ENCODE data around the gene TIMM22. TPM values are rescaled to one million over a fixed set of nuclear protein-coding genes. Genes with fewer than 3 reads are reported as not detected.

The TIMM22 gene
- total RNA-seq, 2 experiments from 2014 or later: 8.0 to 9.6 TPM

DNA sequence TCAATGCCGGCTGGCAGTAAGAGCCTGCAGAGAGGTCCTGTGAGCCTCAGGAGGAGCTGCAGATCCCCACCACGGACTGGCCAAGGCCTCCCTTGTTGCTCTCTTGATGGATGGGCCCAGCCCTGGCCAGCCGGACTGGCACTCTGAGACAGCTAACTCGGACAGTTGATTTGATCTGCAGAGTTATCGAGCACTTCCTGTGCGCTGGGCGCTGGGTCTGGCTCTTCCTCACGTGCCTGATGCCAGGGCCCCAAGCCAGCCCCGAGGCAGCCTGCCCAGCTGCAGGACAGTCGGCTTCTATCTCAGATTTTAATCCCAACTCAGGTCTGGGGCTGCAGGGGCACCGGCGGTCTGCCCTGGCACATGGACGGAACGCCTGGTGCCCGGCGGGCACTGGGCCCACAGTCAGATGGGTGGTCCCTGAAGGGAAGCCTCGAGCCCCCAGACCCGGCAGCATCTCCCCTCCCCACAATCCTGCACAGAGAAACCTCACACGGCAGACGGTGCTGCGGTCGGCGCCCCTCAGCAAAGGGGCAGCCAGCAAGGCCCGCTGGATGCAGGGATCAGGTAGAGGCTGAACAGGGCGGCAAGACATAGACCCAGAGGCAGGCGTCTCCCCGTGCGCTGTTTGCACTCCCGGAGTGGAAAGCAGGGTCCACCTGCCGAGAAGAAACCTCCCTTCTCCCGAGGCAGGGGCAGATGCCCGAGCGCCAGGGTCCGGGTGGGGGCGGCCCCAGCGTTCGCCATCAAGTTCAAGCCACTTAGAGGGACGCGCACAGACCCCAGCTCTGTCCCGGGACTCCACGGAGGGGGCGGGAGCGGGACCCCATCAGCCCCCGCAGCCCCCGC lies 34.0 kb downstream of the TIMM22 start:
- Mint-ChIP-seq H3K4me1 (ENCODE audit: low read depth) (no peaks in the 10 kb centered on the region), H3K36me3 (no peaks in the 10 kb centered on the region), H3K27me3 (no peaks in the 10 kb centered on the region), H3K9me3 (no peaks in the 10 kb centered on the region), H3K4me3 (no peak overlapping the region), H3K27ac (no peak overlapping the region)
- POLR2A ChIA-PET: no interaction called here
- CTCF ChIA-PET: interaction anchor here (2.0 kb wide), 1 partner anchor 26 kb away, joined by 9 read pairs; no protein-coding TSS in a partner anchor
- DNase-seq: no peak
- intact Hi-C loops (cut with micrococcal nuclease): no loop called here

DNA sequence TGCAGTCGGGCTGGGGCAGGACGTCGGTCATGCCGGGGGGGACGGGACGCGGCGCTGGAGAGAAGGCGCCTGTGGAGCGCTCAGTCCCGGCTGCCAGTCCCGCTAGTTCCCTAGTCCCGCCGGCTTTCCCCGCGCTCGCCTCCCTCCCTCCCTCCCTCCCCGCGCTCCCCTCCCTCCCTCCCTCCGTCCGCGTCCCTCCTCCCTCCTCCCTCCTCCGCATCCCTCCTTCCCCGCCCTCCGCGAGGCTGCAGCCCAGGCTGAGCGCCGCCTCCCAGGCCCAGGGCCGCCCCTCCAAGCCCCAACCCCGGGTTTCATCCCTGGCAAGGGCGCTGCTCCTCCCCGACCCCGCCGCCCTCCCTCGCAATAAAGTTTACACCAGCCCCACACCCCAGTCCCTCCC lies 34.8 kb downstream of the TIMM22 start:
- intact Hi-C loops (cut with micrococcal nuclease): no loop called here
- POLR2A ChIA-PET: no interaction called here
- Mint-ChIP-seq H3K9me3 (no peaks in the 10 kb centered on the region), H3K36me3 (no peaks in the 10 kb centered on the region), H3K27me3 (no peaks in the 10 kb centered on the region), H3K4me1 (ENCODE audit: low read depth) (no peaks in the 10 kb centered on the region), H3K4me3 (no peak overlapping the region), H3K27ac (no peak overlapping the region)
- CTCF ChIA-PET: no interaction called here
- DNase-seq: no peak

- Mint-ChIP-seq H3K36me3 (no peaks in the 10 kb centered on the region), H3K4me1 (ENCODE audit: low read depth) (no peaks in the 10 kb centered on the region), H3K4me3 (no peak overlapping the region), H3K27ac (no peak overlapping the region), H3K27me3 (no peaks in the 10 kb centered on the region), H3K9me3 (no peaks in the 10 kb centered on the region)
- intact Hi-C loops (cut with micrococcal nuclease): no loop called here
- CTCF ChIA-PET: no interaction called here
- POLR2A ChIA-PET: no interaction called here
- no peak for DNase-seq
These were observed 35.5 kb downstream of the TIMM22 start for GRCh38 chr17:1032391-1032790.

DNA sequence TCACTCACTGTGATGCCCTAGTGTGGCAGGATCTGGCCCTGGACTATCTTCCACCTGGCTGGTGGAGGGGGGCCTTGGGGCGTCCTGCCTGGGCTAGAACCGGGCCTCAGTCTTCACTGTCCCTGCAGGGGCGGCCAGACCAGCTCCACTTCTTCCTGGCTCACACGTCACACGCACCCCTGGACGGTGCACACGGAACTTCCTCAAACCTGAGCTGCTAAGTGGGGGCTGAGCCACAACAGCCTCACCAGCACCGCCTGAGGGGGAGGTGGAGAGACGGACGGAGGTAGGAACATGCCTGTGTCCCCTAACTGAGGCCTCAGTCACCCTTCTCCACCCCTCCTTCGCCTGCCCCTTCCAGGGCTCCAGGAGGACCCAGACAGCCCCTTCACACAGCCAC lies 36.6 kb downstream of the TIMM22 start:
- H3K27me3 Mint-ChIP-seq: no peaks in the 10 kb centered on the region
- no peaks in the 10 kb centered on the region for H3K36me3 Mint-ChIP-seq
- H3K4me1 Mint-ChIP-seq (ENCODE audit: low read depth): no peaks in the 10 kb centered on the region
- intact Hi-C loops (cut with micrococcal nuclease): no loop called here
- ChIA-PET POLR2A (no interaction called here), CTCF (interaction anchor here (0.7 kb wide), 1 partner anchor 234 kb away, joined by 6 read pairs; no protein-coding TSS in a partner anchor)
- H3K27ac Mint-ChIP-seq: no peak overlapping the region
- DNase-seq: no peak
- no peak overlapping the region for H3K4me3 Mint-ChIP-seq
- H3K9me3 Mint-ChIP-seq: no peaks in the 10 kb centered on the region

DNA sequence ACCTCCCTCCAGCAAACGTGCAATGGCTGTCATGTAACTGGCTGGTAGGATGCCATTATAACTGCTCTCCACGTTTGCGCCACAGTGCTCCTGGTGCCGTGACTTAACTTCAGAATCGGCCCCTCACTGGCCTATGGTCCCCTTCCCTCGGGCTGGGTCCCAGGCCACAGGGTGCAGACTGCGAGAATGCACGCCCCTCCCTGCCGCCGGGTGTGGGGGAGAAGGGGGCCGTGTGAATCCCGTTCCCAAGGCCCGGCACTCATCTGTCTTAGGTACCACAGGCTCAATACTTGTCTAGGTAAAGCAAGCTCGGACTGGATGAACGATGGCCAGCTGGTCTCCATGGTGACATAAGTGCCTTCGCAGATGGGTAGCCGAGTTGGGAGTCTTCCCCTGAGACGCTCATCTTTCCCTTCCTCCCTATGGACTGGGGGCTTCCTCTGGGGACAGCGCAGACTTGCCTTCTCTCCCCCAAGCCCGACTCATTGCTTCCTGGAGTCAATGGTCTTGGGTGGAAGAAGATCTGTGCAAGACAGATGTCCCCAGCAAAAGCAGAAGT lies 37.8 kb downstream of the TIMM22 start:
- Mint-ChIP-seq H3K4me1 (ENCODE audit: low read depth) (no peaks in the 10 kb centered on the region), H3K9me3 (no peaks in the 10 kb centered on the region), H3K36me3 (no peaks in the 10 kb centered on the region), H3K27me3 (no peaks in the 10 kb centered on the region), H3K4me3 (no peak overlapping the region), H3K27ac (no peak overlapping the region)
- ChIA-PET POLR2A (no interaction called here), CTCF (no interaction called here)
- no peak for DNase-seq
- intact Hi-C loops (cut with micrococcal nuclease): no loop called here

DNA sequence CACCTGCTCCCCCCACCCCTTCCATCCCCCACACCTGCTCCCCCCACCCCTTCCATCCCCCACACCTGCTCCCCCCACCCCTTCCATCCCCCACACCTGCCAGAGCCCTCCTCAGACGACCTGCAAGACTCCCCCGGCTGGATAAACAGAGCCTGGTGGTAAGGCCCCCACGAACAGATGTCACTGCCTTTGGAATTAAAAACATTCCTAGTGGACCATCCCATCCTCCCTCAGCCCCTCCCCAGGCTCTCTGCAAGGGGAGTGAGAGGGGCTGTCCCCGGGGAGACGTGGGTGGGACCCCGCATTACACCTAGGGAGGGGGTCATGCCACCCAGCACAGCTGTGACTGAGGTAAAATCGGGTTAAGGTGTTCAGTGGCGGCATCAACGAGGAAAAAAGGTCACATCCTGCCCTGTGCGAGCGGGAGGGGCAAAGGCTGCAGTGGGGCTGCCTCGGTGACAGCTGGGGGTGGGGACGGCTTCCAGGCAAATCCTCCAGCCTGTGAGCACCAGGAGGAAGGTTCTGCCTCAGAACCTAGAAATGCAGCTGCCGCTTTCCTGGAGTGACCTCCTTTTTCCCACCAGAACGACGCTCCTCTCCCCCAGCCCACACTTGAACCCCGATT lies 38.7 kb downstream of the TIMM22 start:
- Mint-ChIP-seq H3K27me3 (no peaks in the 10 kb centered on the region), H3K4me3 (no peak overlapping the region), H3K9me3 (no peaks in the 10 kb centered on the region), H3K27ac (no peak overlapping the region), H3K36me3 (no peaks in the 10 kb centered on the region), H3K4me1 (ENCODE audit: low read depth) (no peaks in the 10 kb centered on the region)
- no peak for DNase-seq
- POLR2A ChIA-PET: no interaction called here
- CTCF ChIA-PET: interaction anchor here (1.4 kb wide), 1 partner anchor 21 kb away, joined by 3 read pairs; no protein-coding TSS in a partner anchor
- intact Hi-C loops (cut with micrococcal nuclease): no loop called here

GRCh38 chr17:1036171-1036844 lies 39.4 kb downstream of the TIMM22 start:
- Mint-ChIP-seq H3K9me3 (no peaks in the 10 kb centered on the region), H3K27ac (no peak overlapping the region), H3K36me3 (no peaks in the 10 kb centered on the region), H3K4me1 (ENCODE audit: low read depth) (no peaks in the 10 kb centered on the region), H3K4me3 (no peak overlapping the region), H3K27me3 (no peaks in the 10 kb centered on the region)
- DNase-seq: no peak
- ChIA-PET POLR2A (no interaction called here), CTCF (interaction anchor here (1.4 kb wide), 1 partner anchor 20 kb away, joined by 3 read pairs; no protein-coding TSS in a partner anchor)
- intact Hi-C loops (cut with micrococcal nuclease): no loop called here

DNA sequence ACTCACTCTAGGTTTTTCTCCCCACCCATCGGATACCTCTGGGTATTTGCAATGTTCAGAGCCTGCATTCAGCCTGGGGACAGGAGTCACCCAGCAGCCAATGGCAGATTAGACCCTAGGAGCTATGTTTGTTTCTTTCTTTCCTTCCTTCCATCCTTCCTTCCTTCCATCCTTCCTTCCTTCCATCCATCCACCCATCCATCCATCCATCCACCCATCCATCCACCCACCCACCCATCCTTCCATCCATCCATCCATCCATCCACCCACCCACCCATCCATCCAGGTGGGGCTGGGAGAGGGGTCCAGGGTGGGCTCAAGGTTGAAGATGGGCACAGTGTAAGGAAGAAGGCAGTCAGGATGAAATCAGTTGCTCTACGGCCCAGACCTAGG lies 39.9 kb downstream of the TIMM22 start:
- Mint-ChIP-seq H3K4me1 (ENCODE audit: low read depth) (no peaks in the 10 kb centered on the region), H3K4me3 (no peak overlapping the region), H3K27ac (no peak overlapping the region), H3K9me3 (no peaks in the 10 kb centered on the region), H3K36me3 (peaks cover under 1% of the 10 kb centered on the region), H3K27me3 (no peaks in the 10 kb centered on the region)
- ChIA-PET CTCF (interaction anchor here (1.4 kb wide), 1 partner anchor 20 kb away, joined by 3 read pairs; no protein-coding TSS in a partner anchor), POLR2A (no interaction called here)
- intact Hi-C loops (cut with micrococcal nuclease): no loop called here
- DNase-seq: no peak

DNA sequence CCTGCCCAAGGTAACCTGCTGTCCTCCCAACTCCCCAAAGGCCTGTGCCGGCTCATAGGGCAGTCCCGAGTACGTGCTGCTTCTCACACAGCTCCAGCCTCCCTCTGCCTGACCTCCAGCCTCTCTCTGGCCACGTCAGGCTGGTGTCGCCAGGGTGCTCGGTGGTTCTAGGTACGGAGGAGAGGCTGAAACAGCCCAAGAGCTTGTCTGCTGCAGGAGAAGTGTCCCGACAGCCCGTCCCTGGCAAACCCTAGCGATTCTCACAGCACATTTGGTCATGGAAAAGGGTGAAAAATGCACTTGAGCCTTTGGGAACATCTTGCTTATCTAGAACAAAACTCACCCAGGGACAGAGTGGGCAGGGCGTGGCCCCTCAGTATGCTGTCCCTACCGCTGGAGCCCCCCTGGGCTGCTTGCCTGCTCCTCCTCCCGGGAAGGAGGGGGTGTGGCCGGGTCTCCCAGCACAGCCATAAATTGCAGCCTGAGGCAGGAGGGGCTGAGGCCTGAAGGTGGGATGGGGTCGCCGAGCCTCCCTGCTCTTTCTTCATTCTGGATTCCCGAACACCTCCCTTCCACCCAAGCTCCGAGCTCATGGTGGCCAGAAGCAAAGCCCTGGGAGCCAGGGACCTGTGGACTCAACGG lies 40.4 kb downstream of the TIMM22 start:
- Mint-ChIP-seq H3K27me3 (no peaks in the 10 kb centered on the region), H3K36me3 (peaks cover 6% of the 10 kb centered on the region), H3K9me3 (no peaks in the 10 kb centered on the region), H3K27ac (no peak overlapping the region), H3K4me1 (ENCODE audit: low read depth) (no peaks in the 10 kb centered on the region), H3K4me3 (no peak overlapping the region)
- DNase-seq: no peak
- ChIA-PET POLR2A (no interaction called here), CTCF (no interaction called here)
- intact Hi-C loops (cut with micrococcal nuclease): no loop called here

- H3K36me3 Mint-ChIP-seq: peaks cover 11% of the 10 kb centered on the region
- H3K4me1 Mint-ChIP-seq (ENCODE audit: low read depth): no peaks in the 10 kb centered on the region
- POLR2A ChIA-PET: no interaction called here
- no peaks in the 10 kb centered on the region for H3K9me3 Mint-ChIP-seq
- H3K27ac Mint-ChIP-seq: no peak overlapping the region
- no peak for DNase-seq
- CTCF ChIA-PET: no interaction called here
- intact Hi-C loops (cut with micrococcal nuclease): no loop called here
- no peak overlapping the region for H3K4me3 Mint-ChIP-seq
- H3K27me3 Mint-ChIP-seq: no peaks in the 10 kb centered on the region
These were observed 41.7 kb downstream of the TIMM22 start for GRCh38 chr17:1038459-1039122.

DNA sequence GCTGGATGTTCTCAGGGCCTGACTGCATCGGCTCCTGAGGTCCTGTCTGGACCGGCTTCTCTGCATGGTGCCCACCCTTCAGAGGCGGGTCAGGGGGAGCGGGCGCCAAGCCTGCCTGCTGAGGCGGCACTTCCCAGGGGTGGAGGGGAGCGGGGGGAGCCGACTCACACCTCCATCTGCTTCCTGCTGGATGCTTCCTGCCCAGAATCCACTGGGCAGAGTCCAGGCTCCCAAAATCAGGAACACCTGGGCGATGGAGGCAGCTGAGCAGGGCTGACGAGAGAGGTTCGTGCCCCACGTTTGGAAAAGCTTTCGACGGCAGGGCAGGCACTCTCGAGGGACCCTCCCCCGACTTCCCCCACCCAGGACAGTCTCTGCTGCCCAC lies 42.2 kb downstream of the TIMM22 start:
- no peak overlapping the region for H3K27ac Mint-ChIP-seq
- H3K9me3 Mint-ChIP-seq: no peaks in the 10 kb centered on the region
- DNase-seq: no peak
- H3K36me3 Mint-ChIP-seq: peaks cover 11% of the 10 kb centered on the region
- no peak overlapping the region for H3K4me3 Mint-ChIP-seq
- CTCF ChIA-PET: no interaction called here
- no peaks in the 10 kb centered on the region for H3K4me1 Mint-ChIP-seq (ENCODE audit: low read depth)
- intact Hi-C loops (cut with micrococcal nuclease): no loop called here
- no peaks in the 10 kb centered on the region for H3K27me3 Mint-ChIP-seq
- POLR2A ChIA-PET: no interaction called here
